ENCODE measurements around the gene CR1. TPM values are rescaled to one million over a fixed set of nuclear protein-coding genes. Genes with fewer than 3 reads are reported as not detected.

The CR1 gene
- total and polyA plus RNA-seq, 2 of the 8 experiments (the other 6 are each of a cell fraction or from before 2014, with no cell fraction given), result 0.15 to 0.22 TPM

DNA sequence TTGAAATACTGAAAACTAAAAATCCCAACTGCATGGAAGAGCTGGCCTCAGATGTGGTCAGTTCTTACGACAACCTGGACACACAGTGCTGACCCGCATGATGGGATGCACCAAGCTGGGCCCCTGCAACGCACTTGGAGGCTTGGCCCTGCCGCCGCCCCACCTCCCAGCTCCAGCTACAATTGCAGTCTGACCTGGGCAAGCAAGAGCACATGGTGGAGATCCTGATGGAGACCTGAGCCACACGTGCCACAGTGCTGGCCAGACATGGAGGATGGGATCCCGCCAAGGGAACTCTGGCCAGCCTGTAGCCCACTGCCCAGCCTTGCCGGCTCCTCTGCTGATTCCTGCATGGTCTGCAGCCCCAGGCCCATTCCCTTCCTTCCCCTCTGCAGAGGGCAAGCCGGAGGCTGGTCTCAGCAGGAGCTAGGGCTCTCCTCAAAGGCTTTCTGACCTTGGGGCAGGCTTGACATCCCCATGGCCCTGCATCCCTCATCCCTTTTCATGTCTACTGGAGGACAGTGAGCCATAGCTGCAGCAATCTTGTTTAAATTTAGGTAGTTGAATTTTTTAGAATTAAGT, 163.0 kb downstream of the CR1 start:
- no peak overlapping the region for H2BK12ac ChIP-seq (ENCODE audit: low read depth, low read length)
- H4K8ac ChIP-seq (ENCODE audit: extremely low read depth, insufficient read depth, low read length), result no peak overlapping the region
- H3K4ac ChIP-seq (replicated peaks; ENCODE audit: insufficient read length, low read depth, low read length), result no peak overlapping the region
- H3K23ac ChIP-seq (ENCODE audit: insufficient read length), result no peak overlapping the region
- H3K9me3 ChIP-seq (ENCODE audit: insufficient read depth in 2 of 2, low read depth in 1 of 2, low read length in 1 of 2), result peaks cover 3 to 18% of the 10 kb centered on the region in 2 experiments; a peak in 2 of 4 replicates
- no peak overlapping the region for H3K56ac ChIP-seq (replicated peaks; ENCODE audit: insufficient read length, low read depth, low read length)
- H3K14ac ChIP-seq (ENCODE audit: insufficient read length), result no peak overlapping the region
- H4K5ac ChIP-seq (ENCODE audit: insufficient read length, low read depth, low read length), result no peak overlapping the region
- H3K27ac ChIP-seq (ENCODE audit: low read depth, low read length), result no peak overlapping the region
- H3K4me3 ChIP-seq (ENCODE audit: extremely low read depth in 1 of 4, insufficient read depth in 2 of 4, low read depth in 3 of 4, low read length in 4 of 4), result no peak overlapping the region
- no peak overlapping the region for H3K4me2 ChIP-seq (ENCODE audit: insufficient read depth in 1 of 2, low read depth in 2 of 2, low read length in 2 of 2)
- no peak overlapping the region for H3K18ac ChIP-seq (ENCODE audit: extremely low read depth, low read length)
- CTCF ChIA-PET (ENCODE audit: partially characterized antibody), result interaction anchor here (0.9 to 2.4 kb wide), 8 partner anchors 9 to 159 kb away, joined by 3 to 12 read pairs (median 4); no protein-coding TSS in a partner anchor
- peaks cover 0 to under 1% (median 0%) of the 10 kb centered on the region in 4 experiments; a peak in 1 of 8 replicates for H3K36me3 ChIP-seq (ENCODE audit: control insufficient read depth in 2 of 4, insufficient read depth in 4 of 4, low read length in 3 of 4)
- H4K91ac ChIP-seq (replicated peaks; ENCODE audit: insufficient read length, low read length), result no peak overlapping the region
- no peaks in the 10 kb centered on the region for H3K27me3 ChIP-seq (replicated peaks in 1 of 4; ENCODE audit: control insufficient read depth in 3 of 4, extremely low read depth in 1 of 4, insufficient read depth in 3 of 4, low read length in 3 of 4)
- H2BK5ac ChIP-seq (ENCODE audit: low read depth, low read length), result no peak overlapping the region
- H2AK5ac ChIP-seq (ENCODE audit: low read depth, low read length), result no peak overlapping the region
- no peaks in the 10 kb centered on the region for H3K79me1 ChIP-seq (ENCODE audit: low read depth, low read length)
- H3K79me2 ChIP-seq (ENCODE audit: control insufficient read depth in 1 of 2, insufficient read depth in 2 of 2, low read length in 2 of 2), result no peaks in the 10 kb centered on the region
- WGBS, 2 experiments (ENCODE audit: extremely low coverage in 1 of 2, insufficient coverage in 1 of 2, insufficient read length in 1 of 2, insufficient replicate concordance in 2 of 2, low coverage in 1 of 2, low lambda C conversion rate in 2 of 2, missing lambda C conversion rate in 1 of 2), result 87% methylated on average over 9 of the region's 9 CpGs; no CpG with 5 or more reads in 1 of the 2 experiments
- no peak for FAIRE-seq
- H3K4me1 ChIP-seq (replicated peaks in 1 of 4; ENCODE audit: control insufficient read depth in 3 of 4, insufficient read depth in 4 of 4, low read length in 3 of 4), result no peaks in the 10 kb centered on the region
- no peak overlapping the region for H2BK15ac ChIP-seq (ENCODE audit: low read length)
- H2AFZ ChIP-seq (ENCODE audit: low read length), result no peak overlapping the region
- H3K23me2 ChIP-seq (ENCODE audit: low read depth, low read length), result no peaks in the 10 kb centered on the region
- H4K20me1 ChIP-seq (replicated peaks in 1 of 2; ENCODE audit: control insufficient read depth in 1 of 2, insufficient read depth in 2 of 2, low read length in 2 of 2), result no peaks in the 10 kb centered on the region
- TF ChIP-seq CREB1 (IDR thresholded peaks at IDR 0.05), result no peak
- no peak for TF ChIP-seq SRF (IDR thresholded peaks at IDR 0.05; ENCODE audit: low read depth, low read length)
- no peak for TF ChIP-seq GTF2F1 (IDR thresholded peaks at IDR 0.05; ENCODE audit: borderline replicate concordance, low read depth, low read length)
- no peak for TF ChIP-seq RNF2 (IDR thresholded peaks at IDR 0.05; ENCODE audit: borderline replicate concordance, low read depth, low read length, missing control alignments, poor library complexity, severe bottlenecking)
- no peak overlapping the region for H3K9ac ChIP-seq (replicated peaks in 1 of 4; ENCODE audit: extremely low read depth in 1 of 4, low read depth in 3 of 4, low read length in 3 of 4)
- POLR2A ChIA-PET (ENCODE audit: partially characterized antibody), result no interaction called here
- no peak overlapping the region for H2BK20ac ChIP-seq (ENCODE audit: low read length)
- no peak for DNase-seq (ENCODE audit: low read depth in 1 of 2, low spot score in 2 of 2)
- no peak overlapping the region for H2BK120ac ChIP-seq (replicated peaks; ENCODE audit: low read depth, low read length)
